K562 (cell line): ENCODE results near the gene CTCFL. TPM values are rescaled to one million over a fixed set of nuclear protein-coding genes. Genes with fewer than 3 reads are reported as not detected.

Experiments used
- ADNP ChIP-seq: fragments of 200-800 bp; sonication (Bioruptor generic); IDR thresholded peaks from 2 replicates; pipeline ENCODE4 v1.6.1; 2016; ENCODE audit warnings: missing genetic modification characterization, missing compliant biosample characterization
- ATF6 ChIP-seq: sonication (generic); formaldehyde crosslinking; IDR thresholded peaks from 2 replicates; pipeline ENCODE4 v1.4.0; 2020; ENCODE audit warnings: mild to moderate bottlenecking, missing genetic modification reagents
- CEBPG ChIP-seq, 3 experiments: fragments of 200-800 bp in 1 of 3; sonication (Bioruptor generic) in 1 of 3; sonication (generic) in 1 of 3; formaldehyde crosslinking in 1 of 3; IDR thresholded peaks in 2 of 3; conservative IDR thresholded peaks in 1 of 3; 2 replicates each; pipeline versions ENCODE4 v1.6.1 to v1.8.0; 2016 to 2022; ENCODE audit warnings: missing compliant biosample characterization in 2 of 3, missing genetic modification characterization in 2 of 3, mild to moderate bottlenecking in 1 of 3, missing genetic modification reagents in 1 of 3
- CREB3 ChIP-seq: fragments of 450-650 bp; conservative IDR thresholded peaks from 2 replicates; pipeline ENCODE4 v1.6.1; 2016; ENCODE audit warnings: missing genetic modification characterization, low read depth, mild to moderate bottlenecking, missing compliant biosample characterization, moderate library complexity
- CREBBP ChIP-seq: IDR thresholded peaks from one replicate; pipeline ENCODE4 v1.6.1; 2012; ENCODE audit warnings: low read depth, mild to moderate bottlenecking, control low read depth, inconsistent platforms, low read length
- DPF2 ChIP-seq: fragments of 450-650 bp; IDR thresholded peaks from 2 replicates; pipeline ENCODE4 v1.6.1; 2016
- FOXA3 ChIP-seq, 2 experiments: fragments of 450-650 bp in 1 of 2; sonication (generic) in 1 of 2; formaldehyde crosslinking; IDR thresholded peaks in 1 of 2; conservative IDR thresholded peaks in 1 of 2; 2 replicates each; pipeline versions ENCODE4 v1.4.0 to v1.8.0; 2020 to 2022; ENCODE audit warnings: mild to moderate bottlenecking in 2 of 2, missing genetic modification reagents in 1 of 2
- FOXJ3 ChIP-seq: sonication (generic); formaldehyde crosslinking; IDR thresholded peaks from 2 replicates; pipeline ENCODE4 v1.4.0; 2020; ENCODE audit warnings: mild to moderate bottlenecking, missing genetic modification reagents
- HNRNPK ChIP-seq: fragments of 200-400 bp; formaldehyde crosslinking; IDR thresholded peaks from one replicate; pipeline ENCODE4 v1.6.1; 2018; ENCODE audit warnings: mild to moderate bottlenecking, low read depth, low read length; ENCODE audit not compliant: poor library complexity, severe bottlenecking
- JUN ChIP-seq, 2 experiments: sonication (generic) in 1 of 2; formaldehyde crosslinking in 1 of 2; IDR thresholded peaks; 2 replicates each; pipeline versions ENCODE4 v1.6.1 to v1.8.0; 2012 to 2022; ENCODE audit warnings: borderline replicate concordance in 2 of 2, mild to moderate bottlenecking in 2 of 2, improper control_type of control experiment in 1 of 2, low read depth in 1 of 2, low read length in 1 of 2, missing genetic modification reagents in 1 of 2
- MLX ChIP-seq, 2 experiments: fragments of 450-650 bp in 1 of 2; sonication (generic) in 1 of 2; formaldehyde crosslinking; conservative IDR thresholded peaks; 2 replicates each; pipeline versions ENCODE4 v1.4.0 to v1.8.1; 2020 to 2022; ENCODE audit warnings: mild to moderate bottlenecking in 1 of 2, missing genetic modification reagents in 1 of 2
- MTA1 ChIP-seq: fragments of 450-650 bp; IDR thresholded peaks from 2 replicates; pipeline ENCODE4 v1.6.1; 2017; ENCODE audit warnings: borderline replicate concordance
- NFATC3 ChIP-seq: fragments of 450-650 bp; IDR thresholded peaks from 2 replicates; pipeline ENCODE4 v1.6.1; 2017; ENCODE audit warnings: mild to moderate bottlenecking
- NFRKB ChIP-seq: fragments of 450-650 bp; IDR thresholded peaks from 2 replicates; pipeline ENCODE4 v1.6.1; 2016; ENCODE audit warnings: low read depth
- NR1H2 ChIP-seq: sonication (generic); formaldehyde crosslinking; IDR thresholded peaks from 2 replicates; pipeline ENCODE4 v1.4.0; 2020; ENCODE audit warnings: mild to moderate bottlenecking, missing genetic modification reagents
- POLR2A ChIP-seq: fragments of 450-650 bp; conservative IDR thresholded peaks from 2 replicates; pipeline ENCODE4 v1.6.1; 2016
- SMARCE1 ChIP-seq: fragments of 450-650 bp; IDR thresholded peaks from 2 replicates; pipeline ENCODE4 v1.7.1; 2016; ENCODE audit warnings: mild to moderate bottlenecking
- TFAP4 ChIP-seq: sonication (generic); formaldehyde crosslinking; IDR thresholded peaks from 2 replicates; pipeline ENCODE4 v1.8.0; 2022; ENCODE audit warnings: missing genetic modification reagents, mild to moderate bottlenecking, moderate library complexity, borderline replicate concordance
- TOE1 ChIP-seq, 2 experiments: fragments of 450-650 bp in 1 of 2; sonication (generic) in 1 of 2; formaldehyde crosslinking in 1 of 2; IDR thresholded peaks; 2 replicates each; pipeline versions ENCODE4 v1.7.1 to v1.8.0; 2016 to 2022; ENCODE audit warnings: borderline replicate concordance in 2 of 2, mild to moderate bottlenecking in 2 of 2, antibody characterized with exemption in 1 of 2, inconsistent platforms in 1 of 2, low read depth in 1 of 2, missing genetic modification reagents in 1 of 2, moderate library complexity in 1 of 2
- TRIM24 ChIP-seq, 2 experiments: fragments of 450-650 bp; IDR thresholded peaks; 2 replicates each; pipeline ENCODE4 v1.6.1; 2016
- USF1 ChIP-seq: sonication (generic); formaldehyde crosslinking; IDR thresholded peaks from 2 replicates; pipeline ENCODE4 v1.9.0; 2022; ENCODE audit warnings: mild to moderate bottlenecking, missing genetic modification reagents
- ZNF197 ChIP-seq: fragments of 200-800 bp; sonication (Bioruptor generic); IDR thresholded peaks from 2 replicates; pipeline ENCODE4 v1.6.1; 2016; ENCODE audit warnings: low read depth, missing genetic modification characterization, missing compliant biosample characterization
- polyA plus RNA-seq, 8 experiments: library from polyadenylated mRNA; depleted of rRNA in 4 of 8; stranded (reverse) in 5 of 8; unstranded in 3 of 8; fragments of >200 nt; fragmentation: Nextera tagmentation in 2 of 8; fragmentation: Illumina TruSeq in 1 of 8; extraction: Ambion mirVana in 2 of 8; extraction: Trizol in 1 of 8; gene quantifications; 2 replicates each; pipeline versions ENCODE4 v1.2.1 to v1.2.3, GENCODE V29; 2011 to 2014; ENCODE audit warnings: inconsistent platforms in 1 of 8, missing spikeins in 1 of 8
- total RNA-seq, 7 experiments: library from RNA; depleted of rRNA in 6 of 7; stranded (reverse); fragments of >200 nt in 6 of 7; fragmentation: Illumina TruSeq in 2 of 7; extraction: Trizol in 2 of 7; gene quantifications; 2 replicates each; pipeline versions ENCODE4 v1.2.1 to v1.2.3, GENCODE V29; 2011 to 2021; ENCODE audit warnings: low replicate concordance in 1 of 7

Gene CTCFL
- total and polyA plus RNA-seq, 9 of the 15 experiments (the other 6 are each of a cell fraction or from before 2014, with no cell fraction given) = 42.4 to 188 (median 111) TPM

GRCh38 chr20:57464642-57465211 lies 60.2 kb downstream of the CTCFL start (continued):
- TF ChIP-seq MLX (CRISPR knock-in tag; conservative IDR thresholded peaks at IDR 0.05) (no peak), ADNP (tag) (no peak), ATF6 (CRISPR knock-in tag) (no peak), JUN (IDR thresholded peaks at IDR 0.05; ENCODE audit: borderline replicate concordance, low read depth, low read length) (no peak), JUN (CRISPR knock-in tag; IDR thresholded peaks at IDR 0.05; ENCODE audit: borderline replicate concordance) (peak; percentile 63; the same call in 1 of the 2 replicates), NFRKB (0 out of 2 replicates have a peak, but pooled peaks have one; percentile 29), SMARCE1 (no peak), POLR2A (no peak), CEBPG (CRISPR knock-in tag; IDR thresholded peaks at IDR 0.05) (peak; percentile 99), CEBPG (tag; conservative IDR thresholded peaks at IDR 0.05 in 1 of 2, IDR thresholded peaks at IDR 0.05 in 1 of 2) (peak; percentile 86 to 96), NR1H2 (peak; percentile 95), NFATC3 (no peak), FOXJ3 (CRISPR knock-in tag) (no peak), TRIM24 (IDR thresholded peaks at IDR 0.05) (peak; percentile 92 to 94), TOE1 (IDR thresholded peaks at IDR 0.05; ENCODE audit: borderline replicate concordance) (no peak), TOE1 (CRISPR knock-in tag; IDR thresholded peaks at IDR 0.05; ENCODE audit: borderline replicate concordance, low read depth) (no peak), USF1 (CRISPR knock-in tag) (peak; percentile 28; the same call in 1 of the 2 replicates), DPF2 (0 out of 2 replicates have a peak, but pooled peaks have one; percentile 24), TFAP4 (CRISPR knock-in tag) (no peak), FOXA3 (CRISPR knock-in tag; conservative IDR thresholded peaks at IDR 0.05 in 1 of 2, IDR thresholded peaks at IDR 0.05 in 1 of 2) (peak in 1 of 2 experiments; percentile 64; a peak in 1 of 4 replicates), MTA1 (no peak), ZNF197 (CRISPR knock-in tag) (no peak), CREBBP (no peak), CREB3 (tag) (no peak), HNRNPK (no peak)
